NCI-H2227 treated with DMSO at 0.1 percent for 48 hours (cell line): ENCODE measurements around the gene FAM83C.

Experiments used
- DNase-seq: peaks from one replicate; lab custom pipeline; 2025; lab: John Stamatoyannopoulos, UW

The FAM83C gene

GRCh38 chr20:35291654-35292503 is at the start of gene FAM83C:
Gene FAM83C, minus strand, starts transcription at chr20:35292425. Its CDS starts 121 bp downstream, at chr20:35292304.
- no peak for DNase-seq

GRCh38 chr20:35341366-35342028 is 49.3 kb upstream of the FAM83C start:
- no peak for DNase-seq

- no peak for DNase-seq
These were observed 48.2 kb upstream of the FAM83C start for GRCh38 chr20:35340436-35340835.

- DNase-seq, result no peak
These were observed 47.4 kb upstream of the FAM83C start for GRCh38 chr20:35339636-35340035.

GRCh38 chr20:35339007-35339406 is 46.8 kb upstream of the FAM83C start:
- DNase-seq, result no peak

GRCh38 chr20:35334311-35335101 is 42.3 kb upstream of the FAM83C start:
- no peak for DNase-seq

- DNase-seq, result no peak
These were observed 41.4 kb upstream of the FAM83C start for GRCh38 chr20:35333606-35334005.

- no peak for DNase-seq
These were observed 40.4 kb upstream of the FAM83C start for GRCh38 chr20:35332540-35333200.

- DNase-seq, result no peak
These were observed 37.4 kb upstream of the FAM83C start for GRCh38 chr20:35329435-35330139.

GRCh38 chr20:35328689-35329088 is 36.5 kb upstream of the FAM83C start:
- DNase-seq, result no peak

- no peak for DNase-seq
These were observed 36.0 kb upstream of the FAM83C start for GRCh38 chr20:35328095-35328685.

- DNase-seq, result no peak
These were observed 35.1 kb upstream of the FAM83C start for GRCh38 chr20:35327074-35327976.

GRCh38 chr20:35326740-35327073 is 34.5 kb upstream of the FAM83C start:
- no peak for DNase-seq

GRCh38 chr20:35326021-35326739 is 34.0 kb upstream of the FAM83C start:
- DNase-seq, result peak; percentile 20

- DNase-seq, result no peak
These were observed 33.2 kb upstream of the FAM83C start for GRCh38 chr20:35325401-35325800.

- DNase-seq, result no peak
These were observed 28.3 kb upstream of the FAM83C start for GRCh38 chr20:35320396-35321126.

GRCh38 chr20:35319871-35320197 is 27.6 kb upstream of the FAM83C start:
- no peak for DNase-seq

- DNase-seq, result no peak
These were observed 27.1 kb upstream of the FAM83C start for GRCh38 chr20:35319192-35319870.
